ENCODE measurements around the gene UBE2L3.

The UBE2L3 gene

DNA sequence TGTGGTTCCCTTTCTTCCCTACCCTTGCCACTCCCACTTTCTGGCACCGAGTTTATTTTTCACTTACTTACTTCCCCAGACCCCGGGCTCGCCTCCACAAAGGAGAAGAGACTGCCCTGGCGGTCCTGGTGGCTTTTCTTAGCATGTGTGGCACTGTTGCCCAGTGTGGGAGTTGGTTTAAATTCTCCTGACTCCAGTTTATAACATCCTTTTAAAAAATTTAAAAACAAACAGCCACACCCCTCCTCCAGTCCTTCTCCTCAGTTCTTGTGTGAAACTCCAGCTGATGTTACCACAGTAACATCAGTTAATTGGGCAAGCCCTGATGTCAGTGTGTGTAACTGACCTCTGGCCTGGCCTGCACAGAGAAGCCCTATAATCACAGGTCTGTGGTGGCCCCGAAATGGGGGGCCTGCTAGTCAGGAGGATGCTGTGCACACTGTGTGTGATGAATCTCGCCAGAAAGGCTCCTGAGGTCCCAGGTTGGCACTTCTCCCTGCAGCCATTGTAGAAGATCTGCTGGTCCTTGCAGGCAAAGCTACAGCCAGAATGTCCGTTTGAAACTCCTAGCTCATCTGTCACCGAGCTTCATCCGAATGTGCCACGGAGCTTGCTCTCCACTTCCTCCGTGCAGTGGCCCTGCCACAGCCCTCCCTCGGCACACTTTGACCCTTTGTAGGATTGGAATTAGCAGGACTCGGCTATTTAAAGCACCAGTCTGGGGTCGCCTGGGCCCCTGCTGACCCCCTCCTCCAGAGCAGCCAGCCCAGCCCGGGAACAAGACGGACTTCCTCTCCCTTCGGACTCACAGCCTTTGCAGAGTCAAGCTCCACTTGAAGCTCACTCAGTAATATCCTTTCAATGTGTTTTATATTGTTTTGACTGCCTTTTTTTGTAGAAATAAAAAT lies 54.8 kb downstream of the UBE2L3 start:
- no peak overlapping the region for H3K4me3 ChIP-seq
- no peaks in the 10 kb centered on the region; the same call in none of the 2 replicates for H3K4me1 ChIP-seq
- H3K36me3 ChIP-seq (replicated peaks), result peaks cover 52% of the 10 kb centered on the region
- in situ Hi-C loops (cut with MboI; ENCODE audit: low sequenced_read_pairs), result no loop called here
- no peaks in the 10 kb centered on the region for H3K27me3 ChIP-seq (ENCODE audit: low read depth)
- no peak for DNase-seq (ENCODE audit: low spot score in 2 of 2)
- no peaks in the 10 kb centered on the region for H3K9me3 ChIP-seq

DNA sequence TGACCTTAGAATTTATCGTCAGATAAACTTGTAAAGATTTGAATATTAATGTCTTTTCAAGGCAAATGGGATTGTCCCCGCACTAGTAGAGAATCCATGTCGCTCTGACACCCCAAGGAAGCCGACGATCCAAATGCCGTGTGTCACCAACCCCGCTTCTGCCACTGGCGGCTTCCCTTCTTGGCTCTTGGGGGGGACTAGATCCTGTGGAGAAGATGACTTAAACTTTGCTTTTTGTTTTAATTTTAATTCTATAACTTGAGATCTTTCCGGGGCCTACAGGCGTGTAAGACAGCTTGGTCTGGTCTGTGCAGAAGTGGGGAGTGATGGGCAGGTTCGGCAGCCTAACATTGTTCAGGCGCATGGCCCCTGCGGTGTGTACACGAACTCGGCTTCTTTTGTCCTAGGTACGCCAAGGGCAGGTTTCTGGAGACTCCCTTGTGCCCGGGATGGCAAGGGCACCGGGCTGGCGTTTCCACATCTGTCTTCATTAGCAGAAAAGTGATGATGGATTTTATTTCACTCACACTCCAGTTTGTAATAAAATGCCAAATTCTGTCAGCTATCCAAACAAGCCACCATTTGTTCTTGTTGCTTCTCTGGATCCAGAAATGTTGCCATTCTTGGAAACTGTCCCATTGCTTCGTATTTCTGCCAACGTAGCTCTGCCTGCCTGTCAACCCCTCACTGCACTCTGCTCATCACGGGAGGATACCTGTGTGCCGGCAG lies 55.6 kb downstream of the UBE2L3 start:
- Histone ChIP-seq H3K27me3 (ENCODE audit: low read depth) (no peaks in the 10 kb centered on the region), H3K4me3 (no peak overlapping the region), H3K9me3 (no peaks in the 10 kb centered on the region), H3K4me1 (peaks cover 5% of the 10 kb centered on the region), H3K36me3 (replicated peaks) (peaks cover 57% of the 10 kb centered on the region)
- peak in 1 of 2 experiments; percentile 1 for DNase-seq (ENCODE audit: low spot score in 2 of 2)
- in situ Hi-C loops (cut with MboI; ENCODE audit: low sequenced_read_pairs), result no loop called here

DNA sequence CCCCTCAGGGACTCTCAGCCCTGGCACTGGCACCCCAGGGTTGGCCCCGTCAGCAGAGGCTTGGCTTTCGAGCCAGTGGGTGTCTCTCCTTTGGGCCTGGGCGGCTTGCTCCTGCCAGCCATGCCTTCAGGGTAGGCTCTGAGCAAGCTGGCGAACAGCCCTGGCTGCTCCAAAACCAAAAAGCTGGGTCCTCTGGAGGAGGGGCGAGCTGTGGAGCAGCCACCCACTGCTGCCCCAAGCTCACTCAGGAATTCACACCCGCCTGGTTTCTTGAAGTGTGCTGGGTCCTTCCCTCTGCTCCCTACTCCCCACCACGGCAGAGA lies 56.1 kb downstream of the UBE2L3 start:
- no peaks in the 10 kb centered on the region for H3K27me3 ChIP-seq (ENCODE audit: low read depth)
- peaks cover 10% of the 10 kb centered on the region for H3K4me1 ChIP-seq
- H3K4me3 ChIP-seq, result no peak overlapping the region
- peaks cover 60% of the 10 kb centered on the region for H3K36me3 ChIP-seq (replicated peaks)
- DNase-seq (ENCODE audit: low spot score in 2 of 2), result no peak
- H3K9me3 ChIP-seq, result no peaks in the 10 kb centered on the region
- in situ Hi-C loops (cut with MboI; ENCODE audit: low sequenced_read_pairs), result no loop called here

DNA sequence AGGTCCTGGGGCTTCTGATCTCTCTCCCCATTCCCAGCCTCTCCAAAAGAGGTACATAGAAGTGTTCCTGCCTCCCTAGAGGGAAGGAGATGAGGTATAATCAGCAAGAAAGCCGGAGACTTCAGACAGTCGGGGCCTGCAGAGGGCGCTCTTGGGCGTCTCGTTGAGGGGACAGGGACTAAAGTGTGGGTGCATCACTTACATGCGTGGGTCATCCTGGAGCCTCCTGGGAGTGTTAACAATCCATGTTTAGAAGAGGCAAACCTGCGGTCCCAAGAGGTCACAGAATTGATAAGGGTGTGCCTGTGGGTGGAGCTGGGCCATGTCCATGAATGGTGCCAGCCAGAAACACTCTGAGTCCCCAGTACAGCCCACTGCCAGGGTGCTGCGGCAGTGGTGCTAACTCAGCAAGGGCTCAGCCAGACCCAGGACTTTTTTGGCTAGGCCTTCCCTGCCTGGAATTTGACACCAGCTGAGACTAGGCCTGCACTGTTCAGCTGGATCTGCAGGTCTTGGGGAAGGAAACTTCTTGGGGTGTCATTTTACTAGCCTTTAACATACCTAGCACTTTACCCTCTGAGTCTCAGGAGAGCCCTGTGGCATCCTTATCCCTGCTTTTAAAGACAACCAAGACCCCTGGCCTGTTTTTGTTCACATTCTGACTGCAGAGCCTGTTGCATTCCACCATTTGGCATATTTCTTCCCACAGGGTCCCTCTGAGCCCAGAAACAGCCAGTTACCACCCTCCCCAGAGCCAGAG lies 56.8 kb downstream of the UBE2L3 start:
- peak; percentile 2 to 79 for DNase-seq (ENCODE audit: low spot score in 2 of 2)
- Histone ChIP-seq H3K27me3 (ENCODE audit: low read depth) (no peaks in the 10 kb centered on the region), H3K9me3 (no peaks in the 10 kb centered on the region), H3K4me3 (no peak overlapping the region), H3K36me3 (replicated peaks) (peaks cover 65% of the 10 kb centered on the region), H3K4me1 (peaks cover 14% of the 10 kb centered on the region)
- in situ Hi-C loops (cut with MboI; ENCODE audit: low sequenced_read_pairs), result no loop called here

DNA sequence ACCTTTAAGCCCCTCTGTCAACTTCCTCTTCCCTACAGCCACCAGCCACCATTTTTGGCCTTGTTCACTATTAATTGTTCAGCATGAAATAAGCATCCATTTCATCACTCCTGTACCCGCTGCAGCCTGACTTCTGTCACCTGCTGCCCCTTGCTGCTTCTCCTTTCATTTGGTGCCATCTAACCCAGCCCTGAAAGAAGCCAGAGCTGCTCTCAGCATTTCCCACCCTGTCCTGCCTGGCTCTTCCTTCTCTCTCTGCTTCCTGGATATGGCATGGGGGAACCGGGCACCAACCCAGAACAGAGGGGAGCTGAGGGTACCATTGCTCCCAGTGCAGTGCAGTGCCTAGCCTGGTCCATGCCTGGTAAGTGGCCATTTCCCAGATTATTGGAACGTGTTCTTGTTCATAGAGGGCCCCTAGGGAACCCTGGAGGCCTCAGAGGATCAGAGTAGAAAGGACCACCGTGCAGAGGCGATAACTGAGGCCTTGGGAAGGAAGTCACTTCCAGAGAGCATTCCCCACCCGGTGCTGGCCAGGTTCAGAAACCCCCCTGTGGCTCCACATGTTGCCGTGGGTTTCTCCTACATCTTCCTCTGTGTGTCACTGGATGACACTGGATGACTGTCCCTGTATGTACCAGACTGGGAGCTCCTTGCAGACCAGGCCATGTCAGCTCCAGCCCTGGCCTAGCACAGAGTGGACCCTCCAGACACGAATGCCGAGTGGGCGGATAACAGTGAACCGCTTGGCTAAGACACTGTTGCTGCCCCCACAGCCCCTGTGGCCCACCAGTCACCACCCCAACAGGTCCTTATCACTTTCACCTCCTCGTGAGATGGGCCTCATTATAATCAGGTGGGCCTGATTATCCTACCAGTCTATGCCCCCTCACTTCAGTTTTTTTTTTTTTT lies 57.6 kb downstream of the UBE2L3 start:
- DNase-seq (ENCODE audit: low spot score in 2 of 2), result peak in 1 of 2 experiments; percentile 2
- Histone ChIP-seq H3K4me1 (peaks cover 15% of the 10 kb centered on the region), H3K36me3 (replicated peaks) (peaks cover 66% of the 10 kb centered on the region), H3K4me3 (no peak overlapping the region), H3K9me3 (no peaks in the 10 kb centered on the region), H3K27me3 (ENCODE audit: low read depth) (no peaks in the 10 kb centered on the region)
- in situ Hi-C loops (cut with MboI; ENCODE audit: low sequenced_read_pairs), result no loop called here

DNA sequence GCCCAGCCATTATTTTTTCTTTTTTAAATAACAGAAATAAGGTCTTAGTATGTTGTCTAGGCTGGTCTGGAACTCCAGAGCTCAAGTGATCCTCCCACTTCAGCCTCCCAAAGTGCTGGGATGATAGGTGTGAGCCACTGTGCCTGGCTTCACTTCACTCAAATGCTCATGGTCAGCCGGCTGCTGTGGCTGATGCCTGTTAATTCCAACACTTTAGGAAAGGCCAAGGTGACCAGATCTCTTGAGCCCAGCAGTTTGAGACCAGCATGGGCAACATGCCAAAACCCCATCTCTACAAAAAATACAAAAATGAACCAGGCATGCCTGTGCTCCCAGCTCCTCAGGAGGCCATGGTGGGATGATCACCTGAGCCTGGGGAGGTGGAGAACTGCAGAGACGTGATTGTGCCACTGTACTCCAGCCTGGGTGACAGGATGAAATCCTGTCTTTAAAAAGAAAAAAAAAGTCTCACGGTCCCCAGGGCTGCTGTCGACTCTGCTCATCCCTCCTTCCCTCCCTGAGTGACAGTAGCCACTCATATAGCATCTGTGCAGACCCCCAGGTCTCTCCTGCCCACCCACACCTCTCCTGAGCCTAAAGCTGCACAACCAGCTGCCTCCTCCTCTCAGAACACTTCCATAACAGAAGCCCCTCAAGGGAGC lies 58.7 kb downstream of the UBE2L3 start:
- no peak for DNase-seq (ENCODE audit: low spot score in 2 of 2)
- Histone ChIP-seq H3K4me3 (no peak overlapping the region), H3K27me3 (ENCODE audit: low read depth) (no peaks in the 10 kb centered on the region), H3K9me3 (no peaks in the 10 kb centered on the region), H3K36me3 (replicated peaks) (peaks cover 58% of the 10 kb centered on the region), H3K4me1 (peaks cover 17% of the 10 kb centered on the region)
- in situ Hi-C loops (cut with MboI; ENCODE audit: low sequenced_read_pairs), result no loop called here

DNA sequence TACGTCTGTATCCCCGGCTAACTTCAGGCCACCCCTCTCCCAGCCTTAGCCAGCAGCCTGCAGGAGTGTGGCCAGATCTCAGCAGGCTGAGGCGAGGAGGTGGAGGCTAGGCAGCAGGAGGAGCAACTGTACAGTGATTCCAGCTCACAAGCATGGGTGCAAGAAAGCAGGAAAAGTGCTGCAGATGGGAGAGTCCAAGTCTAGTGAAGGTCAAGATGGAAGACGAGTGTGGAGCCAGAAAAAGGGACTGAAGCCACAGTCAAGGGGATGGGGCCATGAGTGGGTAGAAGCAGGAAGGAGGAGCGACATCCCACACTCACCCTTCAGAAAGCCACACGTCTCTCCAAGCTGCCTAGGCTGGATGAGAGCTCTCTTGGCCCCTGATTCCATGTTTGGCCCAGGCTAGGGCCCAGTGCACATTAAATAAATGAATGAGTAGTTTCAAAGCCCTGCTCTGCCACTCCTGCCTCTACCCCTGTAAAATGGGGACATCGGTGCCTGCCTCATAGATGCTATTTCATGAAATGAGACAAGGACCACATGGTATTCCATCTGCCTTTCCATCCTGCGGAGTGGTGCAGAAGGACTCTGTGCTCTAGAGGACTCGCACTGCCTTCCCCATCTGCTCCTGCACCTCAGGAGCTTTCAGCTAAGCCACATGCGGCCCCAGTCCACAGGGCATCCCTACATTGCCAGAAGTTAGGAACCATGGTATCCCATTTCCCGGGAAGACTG lies 59.4 kb downstream of the UBE2L3 start:
- in situ Hi-C loops (cut with MboI; ENCODE audit: low sequenced_read_pairs), result no loop called here
- H3K4me3 ChIP-seq, result no peak overlapping the region
- H3K27me3 ChIP-seq (ENCODE audit: low read depth), result no peaks in the 10 kb centered on the region
- no peak for DNase-seq (ENCODE audit: low spot score in 2 of 2)
- peaks cover 55% of the 10 kb centered on the region for H3K36me3 ChIP-seq (replicated peaks)
- H3K4me1 ChIP-seq, result peaks cover 17% of the 10 kb centered on the region
- no peaks in the 10 kb centered on the region for H3K9me3 ChIP-seq

DNA sequence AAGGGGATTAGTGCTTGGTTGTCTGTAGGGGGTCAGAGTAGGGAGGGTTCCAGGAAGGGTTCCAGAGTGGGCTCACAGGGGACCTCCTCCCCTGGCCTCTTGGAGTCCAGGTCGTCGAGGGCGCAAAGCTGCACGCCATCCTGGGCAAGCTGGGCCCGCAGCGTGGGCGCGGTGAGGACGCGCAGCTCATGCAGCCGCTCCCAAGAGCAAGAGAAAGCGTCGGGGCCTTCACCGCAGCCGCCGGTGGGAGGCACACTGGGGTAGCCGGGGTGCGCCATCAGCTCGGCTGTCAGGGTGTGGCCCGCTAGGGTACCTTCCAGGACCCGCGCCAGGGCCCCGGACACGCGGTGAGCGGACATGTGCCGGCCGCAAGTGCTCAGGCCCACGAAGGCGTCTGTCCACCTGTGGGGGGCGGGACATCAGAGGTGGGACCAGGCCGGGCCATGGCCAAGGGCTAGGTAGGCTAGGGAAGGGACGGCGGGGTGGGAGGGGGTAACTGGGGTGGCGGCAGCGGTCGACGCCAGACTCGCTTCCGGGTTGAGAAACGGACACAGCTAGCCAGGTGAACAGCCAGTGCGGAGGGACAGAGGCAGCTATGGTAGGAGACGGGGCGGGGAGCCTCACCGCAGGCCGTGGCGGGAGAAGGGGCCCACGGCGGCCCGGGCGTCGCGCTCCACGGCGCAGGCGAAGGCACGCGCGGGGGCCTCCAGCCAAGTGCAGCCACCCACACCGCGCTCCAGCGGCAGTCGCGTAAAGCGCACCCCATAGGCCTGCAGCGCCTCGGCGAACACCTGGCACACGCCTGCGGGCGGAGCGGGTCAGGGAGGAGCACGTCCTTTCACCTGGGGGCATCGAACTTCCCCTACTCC lies 61.1 kb downstream of the UBE2L3 start:
- Histone ChIP-seq H3K4me1 (peaks cover 17% of the 10 kb centered on the region), H3K9me3 (no peaks in the 10 kb centered on the region), H3K27me3 (ENCODE audit: low read depth) (no peaks in the 10 kb centered on the region), H3K36me3 (replicated peaks) (peaks cover 38% of the 10 kb centered on the region), H3K4me3 (peak overlapping the region; percentile 93)
- in situ Hi-C loops (cut with MboI; ENCODE audit: low sequenced_read_pairs), result no loop called here
- peak in 1 of 2 experiments; percentile 1 for DNase-seq (ENCODE audit: low spot score in 2 of 2)

DNA sequence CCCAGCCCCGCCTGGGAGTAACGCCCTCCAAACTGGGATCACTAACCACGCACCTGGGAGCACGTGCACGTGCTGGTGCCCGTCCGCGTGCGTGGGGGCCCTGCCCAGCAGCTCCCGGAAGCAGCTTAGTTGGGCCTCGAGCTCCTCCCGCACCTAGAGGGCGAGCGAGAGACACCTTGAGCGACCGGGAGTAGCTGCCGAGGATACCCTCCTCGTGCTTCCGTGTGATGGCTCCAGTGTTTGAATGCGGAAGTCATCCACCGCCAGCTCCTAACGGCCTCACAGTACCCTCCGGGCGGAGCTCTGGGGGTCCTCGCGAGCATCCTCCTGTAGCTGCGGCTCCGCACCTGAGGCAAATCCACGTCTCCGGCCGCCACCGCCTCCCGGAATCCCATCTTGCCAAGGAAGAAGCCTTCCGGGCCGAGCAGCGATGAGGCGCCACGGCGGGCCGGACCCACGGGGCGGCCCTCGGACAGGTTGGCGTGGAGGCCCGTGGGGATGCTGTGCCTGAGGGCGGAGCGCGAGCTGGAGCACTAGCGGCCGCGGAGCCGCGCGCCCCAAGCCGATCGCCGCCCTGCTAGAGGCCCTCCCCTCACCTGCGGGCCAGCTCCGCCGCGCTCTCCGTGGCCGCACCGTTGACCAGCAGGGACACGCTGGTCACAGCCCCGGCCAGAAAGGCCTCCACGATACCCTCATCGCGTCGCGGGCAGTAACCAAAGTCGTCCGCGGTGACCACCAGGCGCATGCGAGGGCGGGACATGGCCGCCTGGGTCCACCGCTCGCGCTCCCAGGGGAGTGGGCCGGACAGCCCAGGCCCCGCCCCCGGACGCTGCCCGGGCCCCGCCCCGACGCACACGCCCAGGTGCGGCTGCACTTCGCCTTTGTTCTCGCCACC lies 62.0 kb downstream of the UBE2L3 start, which contains the start of gene YDJC:
TSS of gene YDJC (minus strand) at position 768 of the 895 bp plus-strand sequence. CDS start at position 760, 8 bp downstream.
- H3K9me3 ChIP-seq, result no peaks in the 10 kb centered on the region
- H3K36me3 ChIP-seq (replicated peaks), result peaks cover 32% of the 10 kb centered on the region
- peak within 1 kb of the TSS; percentile 93 for H3K4me3 ChIP-seq
- peak; percentile 89 to 97 for DNase-seq (ENCODE audit: low spot score in 2 of 2)
- peaks cover 17% of the 10 kb centered on the region for H3K4me1 ChIP-seq
- H3K27me3 ChIP-seq (ENCODE audit: low read depth), result no peaks in the 10 kb centered on the region
- in situ Hi-C loops (cut with MboI; ENCODE audit: low sequenced_read_pairs), result no loop called here

DNA sequence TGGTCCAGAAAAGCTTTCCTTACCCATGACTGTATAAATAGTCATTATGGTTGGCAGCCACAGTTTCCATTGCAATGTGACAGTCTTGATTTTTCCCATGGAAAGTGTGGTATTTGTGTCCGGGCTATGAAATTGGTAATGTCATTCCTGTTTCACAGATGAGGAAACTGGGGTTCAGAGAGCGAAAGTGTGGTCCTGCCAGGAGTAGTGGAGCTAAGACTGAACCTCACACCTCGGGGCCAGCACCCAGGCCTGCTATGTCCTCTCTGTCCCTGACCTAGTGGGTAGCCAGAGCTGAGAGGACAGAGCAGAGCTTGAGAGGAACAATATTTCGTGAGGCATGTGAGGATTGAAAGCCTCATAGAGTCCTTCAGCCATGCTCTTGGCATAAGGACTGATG lies 63.5 kb downstream of the UBE2L3 start:
- H3K9me3 ChIP-seq, result no peaks in the 10 kb centered on the region
- H3K27me3 ChIP-seq (ENCODE audit: low read depth), result no peaks in the 10 kb centered on the region
- peaks cover 30% of the 10 kb centered on the region for H3K36me3 ChIP-seq (replicated peaks)
- in situ Hi-C loops (cut with MboI; ENCODE audit: low sequenced_read_pairs), result no loop called here
- DNase-seq (ENCODE audit: low spot score in 2 of 2), result no peak
- no peak overlapping the region for H3K4me3 ChIP-seq
- peaks cover 17% of the 10 kb centered on the region for H3K4me1 ChIP-seq

All from HAP-1 (cell line).